GM18517 (cell line): ENCODE data around the gene LIPT1.
A peak's percentile ranks its signal among the peaks of the same experiment; 100 is the strongest.
"Not testable (repeated sequence)": the region's sequence is repeated elsewhere in the genome, so short reads cannot be mapped to it uniquely, and the experiment has no call there.

Experiments
- ATAC-seq: cut with Tn5 transposase; IDR thresholded peaks from one replicate; pipeline ENCODE4 v1.9.1; 2021; ENCODE audit warnings: mild to moderate bottlenecking, moderate library complexity; ENCODE audit not compliant: unreplicated experiment

Gene LIPT1

GRCh38 chr2:99154643-99155536, at the start of gene LIPT1, which contains the start of gene TSGA10:
TSS of gene LIPT1 (plus strand) at chr2:99154967. CDS start at chr2:99161958, 6,991 bp downstream.
TSS of gene TSGA10 (minus strand) at chr2:99154942. CDS start at chr2:99109439, 45,503 bp downstream.
- peak; percentile 93 for ATAC-seq

- no peak for ATAC-seq
Measured at GRCh38 chr2:99106913-99107312, 47.9 kb upstream of the LIPT1 start.

GRCh38 chr2:99111236-99111635, 43.5 kb upstream of the LIPT1 start:
- ATAC-seq: no peak

- no peak for ATAC-seq
Measured at GRCh38 chr2:99111945-99112344, 42.8 kb upstream of the LIPT1 start.

DNA sequence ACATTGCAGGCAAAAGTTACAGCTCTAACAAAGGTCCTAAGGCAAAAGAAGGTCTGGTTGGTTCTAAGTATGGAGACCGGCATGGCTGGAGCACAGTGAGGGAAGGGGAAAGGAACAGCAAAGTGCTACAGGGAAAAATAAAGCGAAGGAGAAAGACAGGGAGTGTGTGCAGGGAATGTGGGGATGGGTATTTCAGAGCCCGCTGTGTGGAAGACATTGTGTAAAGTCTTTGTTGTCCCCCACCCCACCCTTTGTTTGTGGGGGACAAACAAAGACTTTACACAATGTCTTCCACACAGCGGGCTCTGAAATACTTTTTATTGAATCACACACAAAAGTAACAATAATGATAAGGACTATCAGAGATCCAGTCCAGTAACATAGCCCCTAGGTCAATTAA, 42.1 kb upstream of the LIPT1 start:
- no peak for ATAC-seq

- ATAC-seq: no peak
Measured at GRCh38 chr2:99127981-99128380, 26.8 kb upstream of the LIPT1 start.

DNA sequence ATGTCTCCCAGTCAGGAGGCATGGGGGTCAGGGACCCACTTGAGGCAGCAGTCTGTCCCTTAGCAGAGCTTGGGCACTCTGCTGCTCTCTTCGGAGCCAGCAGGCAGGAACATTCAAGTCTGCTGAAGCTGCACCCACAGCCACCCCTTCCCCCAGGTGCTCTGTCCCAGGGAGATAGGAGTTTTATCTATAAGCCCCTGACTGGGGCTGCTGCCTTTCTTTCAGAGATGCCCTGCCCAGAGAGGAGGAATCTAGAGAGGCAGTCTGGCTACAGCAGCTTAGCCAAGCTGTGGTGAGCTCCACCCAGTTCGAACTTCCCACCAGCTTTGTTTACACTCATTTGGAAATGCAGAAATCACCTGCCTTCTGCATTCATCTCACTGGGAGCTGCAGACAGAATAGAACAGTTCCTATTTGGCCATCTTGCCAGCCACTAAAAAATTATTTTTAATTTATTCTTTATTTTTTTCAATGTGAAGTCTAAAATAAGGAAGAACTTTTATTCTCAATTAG, 19.7 kb upstream of the LIPT1 start:
- ATAC-seq: not testable (repeated sequence)

GRCh38 chr2:99139003-99139402, 15.8 kb upstream of the LIPT1 start:
- no peak for ATAC-seq

DNA sequence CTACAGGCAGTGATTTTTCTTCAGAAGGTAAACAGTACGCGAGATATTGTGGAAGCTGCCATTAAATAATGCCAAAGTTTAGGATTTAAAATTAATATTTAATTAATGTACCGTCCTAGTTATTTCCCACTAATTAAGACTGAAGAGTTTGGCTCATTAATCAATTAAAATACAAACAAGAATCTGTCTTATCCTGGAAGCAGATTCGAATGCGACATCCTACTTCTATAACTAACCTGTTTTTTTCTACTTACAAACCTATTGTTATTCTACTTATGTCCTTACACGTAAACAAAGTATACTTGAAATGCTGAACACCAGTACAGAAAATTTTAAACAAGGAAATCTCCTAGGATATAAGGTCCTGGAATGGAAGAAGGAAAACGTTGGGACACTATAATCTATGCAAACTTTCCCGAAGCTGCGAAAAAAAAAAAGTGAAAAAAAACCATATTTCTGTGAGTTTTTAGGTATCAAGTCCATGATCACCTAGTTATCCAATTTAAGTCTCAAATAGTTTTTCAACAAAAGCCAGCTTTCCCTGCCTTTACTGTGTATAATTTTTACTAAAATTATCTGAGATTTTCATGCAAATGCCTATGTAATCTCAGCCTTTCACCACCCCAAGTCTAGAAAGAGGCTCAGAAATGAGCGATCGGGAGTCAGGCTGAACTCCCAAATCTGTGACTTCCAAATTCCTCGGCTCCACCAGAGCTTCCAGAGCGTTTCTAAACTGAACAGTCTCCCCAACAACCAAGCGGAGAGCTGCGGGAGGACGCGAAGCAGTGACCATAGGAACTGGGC, 14.5 kb upstream of the LIPT1 start:
- ATAC-seq: no peak

- peak; percentile 30 for ATAC-seq
Measured at GRCh38 chr2:99140860-99141109, 14.0 kb upstream of the LIPT1 start.

GRCh38 chr2:99141110-99142108, 13.4 kb upstream of the LIPT1 start, which contains the start of gene C2orf15:
TSS of gene C2orf15 (plus strand) at chr2:99141707. CDS start at chr2:99150559, 8,852 bp downstream.
- peak; percentile 79 for ATAC-seq

DNA sequence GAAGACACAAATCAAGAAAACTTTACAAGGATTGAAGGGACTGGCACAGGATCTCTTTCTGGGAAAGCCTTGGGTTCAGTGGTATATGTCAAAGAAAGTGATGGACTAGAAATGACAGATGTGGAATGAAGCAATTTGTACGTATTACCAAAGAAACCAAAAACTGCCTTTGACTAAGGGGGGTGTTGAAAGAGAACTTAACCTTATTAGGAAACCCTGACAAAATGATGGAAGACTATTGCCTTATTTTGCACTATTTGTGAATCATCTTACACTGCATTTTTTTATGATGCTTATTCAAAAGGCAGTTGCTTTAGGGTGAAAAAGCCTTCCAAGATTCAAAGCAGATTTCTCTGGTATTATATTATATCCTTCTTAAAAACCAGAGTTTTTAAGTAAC, 4.1 kb upstream of the LIPT1 start:
- no peak for ATAC-seq

- no peak for ATAC-seq
Measured at GRCh38 chr2:99152199-99152895, 2.4 kb upstream of the LIPT1 start.

DNA sequence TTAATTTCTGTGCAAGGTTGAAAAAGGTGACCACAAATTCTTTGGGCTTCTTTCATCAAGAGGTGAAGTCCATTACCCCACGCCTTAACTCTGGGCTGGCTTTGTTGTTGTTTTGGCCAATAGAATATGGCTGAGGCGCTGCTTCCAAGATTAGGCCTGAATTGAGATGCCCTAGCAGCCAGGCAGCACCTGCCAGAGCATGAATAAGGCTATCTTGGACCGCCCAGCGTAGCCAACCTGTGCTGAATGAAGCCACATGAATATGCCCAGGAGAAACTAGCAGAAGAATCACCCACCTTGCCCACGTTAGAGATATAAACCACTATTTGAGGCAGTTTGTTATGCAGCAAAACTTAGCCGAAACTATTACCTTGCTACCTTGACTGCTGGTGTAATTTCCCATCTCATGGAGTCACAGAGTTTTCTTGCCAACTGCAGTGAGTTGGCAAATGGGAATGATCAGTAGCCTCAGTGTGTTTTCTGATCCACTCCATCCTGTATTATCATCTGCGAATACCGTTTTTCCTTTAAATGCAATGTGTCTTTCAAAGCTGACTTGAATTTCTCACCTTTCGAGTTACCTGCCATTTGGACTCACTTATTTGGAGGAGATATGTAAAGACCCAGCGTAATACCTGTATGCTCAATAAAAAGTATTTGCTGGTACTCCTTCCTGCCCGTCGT, 704 bp upstream of the LIPT1 start:
- ATAC-seq: no peak

DNA sequence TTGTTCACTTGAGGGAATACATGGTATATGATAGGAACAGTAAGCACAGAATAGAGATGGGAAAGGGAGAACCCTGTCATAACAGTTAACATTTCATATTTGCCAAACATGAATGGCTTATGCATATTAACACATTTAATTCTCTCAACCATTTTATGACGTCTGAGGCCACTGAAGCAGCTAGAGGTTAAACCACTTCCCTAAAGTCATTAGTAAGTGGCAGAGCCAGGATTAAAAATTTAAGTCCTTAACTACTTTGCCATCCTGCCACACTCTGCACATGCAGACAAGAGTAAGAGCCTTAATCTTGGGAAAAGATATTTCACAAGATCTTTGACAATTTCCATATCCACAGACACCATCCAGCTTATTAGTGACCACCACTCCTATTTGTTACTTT, 2.1 kb downstream of the LIPT1 start:
- no peak for ATAC-seq

- no peak for ATAC-seq
Measured at GRCh38 chr2:99158599-99158998, 3.8 kb downstream of the LIPT1 start.

- no peak for ATAC-seq
Measured at GRCh38 chr2:99159594-99159993, 4.8 kb downstream of the LIPT1 start.

DNA sequence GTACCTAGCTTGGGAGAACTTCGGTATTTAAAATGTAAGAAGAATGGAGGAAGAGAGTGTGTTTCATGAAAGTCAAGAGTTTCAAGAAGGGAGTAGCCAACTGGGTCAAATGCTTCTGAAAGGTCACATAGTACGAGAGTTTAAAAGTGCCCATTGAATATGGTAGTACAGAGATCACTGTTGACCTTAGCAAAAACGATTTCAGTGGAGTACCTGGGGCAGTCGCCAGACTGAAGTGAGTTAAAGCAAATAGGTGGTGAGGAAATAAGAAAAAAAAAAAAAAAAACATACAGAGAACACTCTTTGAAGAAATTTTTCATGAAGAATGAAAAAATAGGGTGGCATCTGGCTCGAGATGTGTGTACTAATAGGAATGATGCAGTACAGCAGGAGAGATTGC, 11.5 kb downstream of the LIPT1 start:
- ATAC-seq: no peak

- ATAC-seq: no peak
Measured at GRCh38 chr2:99169534-99169933, 14.8 kb downstream of the LIPT1 start.
